IgD-negative memory B cell (primary cell): ENCODE measurements around the gene PLD3. TPM values are rescaled to one million over a fixed set of nuclear protein-coding genes. Genes with fewer than 3 reads are reported as not detected.

ENCODE experiments used
- polyA plus RNA-seq: library from polyadenylated mRNA; unstranded; fragments of 300-500 nt; fragmentation: Illumina TruSeq; gene quantifications from one replicate; pipeline ENCODE4 v1.2.3, GENCODE V29; 2021

The PLD3 gene
- polyA plus RNA-seq, 1 donor from 2014 or later, result 53.5 TPM

Other genes starting within 250 kb of the PLD3 start
- gene MAP3K10, start 157.3 kb upstream of the PLD3 start, polyA plus RNA-seq, result 0.44 TPM
- not detected for gene TTC9B, start 130.3 kb upstream of the PLD3 start, polyA plus RNA-seq
- gene CCNP, start 122.0 kb upstream of the PLD3 start, polyA plus RNA-seq, result not detected
- gene AKT2, start 63.4 kb upstream of the PLD3 start, polyA plus RNA-seq, result 28.1 TPM
- gene C19orf47, start 298 bp upstream of the PLD3 start, polyA plus RNA-seq, result 8.8 TPM
- 0.11 TPM for gene HIPK4, start 41.5 kb downstream of the PLD3 start, polyA plus RNA-seq
- 0.21 TPM for gene PRX, start 64.7 kb downstream of the PLD3 start, polyA plus RNA-seq
- gene SERTAD1, start 77.3 kb downstream of the PLD3 start, polyA plus RNA-seq, result 13.2 TPM
- gene SERTAD3, start 95.6 kb downstream of the PLD3 start, polyA plus RNA-seq, result 29.2 TPM
- 35.9 TPM for gene BLVRB, start 117.0 kb downstream of the PLD3 start, polyA plus RNA-seq
- not detected for gene SPTBN4, start 118.3 kb downstream of the PLD3 start, polyA plus RNA-seq
- 210 TPM for gene SHKBP1, start 228.2 kb downstream of the PLD3 start, polyA plus RNA-seq